Measurements from ENCODE around the gene C12orf76.

- TF ChIP-seq CTCF (IDR thresholded peaks at IDR 0.05) (no peak), POLR2A (IDR thresholded peaks at IDR 0.05) (no peak), POLR2AphosphoS5 (IDR thresholded peaks at IDR 0.05) (no peak)
Measured at GRCh38 chr12:110079477-110080400, 31.4 kb upstream of the C12orf76 start.

All from suprapubic skin (tissue), 4 donors.